ENCODE data around the gene DRC3.

DRC3 gene

GRCh38 chr17:17942846-17943245, 29.8 kb upstream of the DRC3 start:
- no peak overlapping the region for H3K4me3 ChIP-seq (ENCODE audit: low read depth, low read length)
- TF ChIP-seq, protein P1, sequence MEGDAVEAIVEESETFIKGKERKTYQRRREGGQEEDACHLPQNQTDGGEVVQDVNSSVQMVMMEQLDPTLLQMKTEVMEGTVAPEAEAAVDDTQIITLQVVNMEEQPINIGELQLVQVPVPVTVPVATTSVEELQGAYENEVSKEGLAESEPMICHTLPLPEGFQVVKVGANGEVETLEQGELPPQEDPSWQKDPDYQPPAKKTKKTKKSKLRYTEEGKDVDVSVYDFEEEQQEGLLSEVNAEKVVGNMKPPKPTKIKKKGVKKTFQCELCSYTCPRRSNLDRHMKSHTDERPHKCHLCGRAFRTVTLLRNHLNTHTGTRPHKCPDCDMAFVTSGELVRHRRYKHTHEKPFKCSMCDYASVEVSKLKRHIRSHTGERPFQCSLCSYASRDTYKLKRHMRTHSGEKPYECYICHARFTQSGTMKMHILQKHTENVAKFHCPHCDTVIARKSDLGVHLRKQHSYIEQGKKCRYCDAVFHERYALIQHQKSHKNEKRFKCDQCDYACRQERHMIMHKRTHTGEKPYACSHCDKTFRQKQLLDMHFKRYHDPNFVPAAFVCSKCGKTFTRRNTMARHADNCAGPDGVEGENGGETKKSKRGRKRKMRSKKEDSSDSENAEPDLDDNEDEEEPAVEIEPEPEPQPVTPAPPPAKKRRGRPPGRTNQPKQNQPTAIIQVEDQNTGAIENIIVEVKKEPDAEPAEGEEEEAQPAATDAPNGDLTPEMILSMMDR (IDR thresholded peaks at IDR 0.05; ENCODE audit: low read depth, low read length): no peak

DNA sequence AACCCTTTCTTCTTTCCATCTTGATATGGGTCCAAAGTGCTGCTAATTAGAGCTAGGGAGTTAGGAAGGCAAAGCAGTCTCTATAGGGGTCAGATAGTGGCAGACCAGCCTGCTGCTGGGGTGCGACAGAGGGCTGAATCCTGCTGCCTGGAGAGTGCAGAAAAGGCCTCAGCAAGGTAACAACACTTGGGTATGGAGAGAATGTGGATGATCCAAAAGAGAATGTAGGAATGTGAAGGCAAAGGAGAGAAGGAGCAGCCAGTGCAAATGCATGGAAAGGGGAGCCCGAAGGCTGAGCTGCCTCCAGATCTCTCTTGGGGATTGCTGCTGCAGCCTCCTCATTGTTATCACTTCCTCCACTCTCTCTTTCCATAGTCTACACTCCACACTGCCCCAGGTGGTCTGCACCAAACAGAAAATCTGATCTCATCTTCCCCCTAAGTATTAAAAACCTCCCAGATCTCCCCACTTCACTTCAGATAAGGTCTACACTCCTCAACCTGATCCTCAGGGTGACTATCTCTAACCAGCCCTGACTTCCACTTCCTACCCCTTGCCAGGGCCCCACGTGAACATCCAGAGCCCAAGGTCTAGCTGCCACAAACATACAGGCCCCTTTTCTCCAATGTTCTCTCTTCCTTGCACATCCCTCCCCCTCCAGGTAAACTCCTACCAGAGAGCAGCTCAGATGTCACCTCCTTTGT, 29.2 kb upstream of the DRC3 start:
- TF ChIP-seq, protein P1 (IDR thresholded peaks at IDR 0.05; ENCODE audit: low read depth, low read length): no peak
- H3K4me3 ChIP-seq (ENCODE audit: low read depth, low read length): no peak overlapping the region

- H3K4me3 ChIP-seq (ENCODE audit: low read depth, low read length): no peak overlapping the region
- TF ChIP-seq, protein P1 (IDR thresholded peaks at IDR 0.05; ENCODE audit: low read depth, low read length): no peak
Measured at GRCh38 chr17:17944242-17944641, 28.4 kb upstream of the DRC3 start.

- TF ChIP-seq, protein P1 (IDR thresholded peaks at IDR 0.05; ENCODE audit: low read depth, low read length): no peak
- H3K4me3 ChIP-seq (ENCODE audit: low read depth, low read length): no peak overlapping the region
Measured at GRCh38 chr17:17944743-17945142, 27.9 kb upstream of the DRC3 start.

DNA sequence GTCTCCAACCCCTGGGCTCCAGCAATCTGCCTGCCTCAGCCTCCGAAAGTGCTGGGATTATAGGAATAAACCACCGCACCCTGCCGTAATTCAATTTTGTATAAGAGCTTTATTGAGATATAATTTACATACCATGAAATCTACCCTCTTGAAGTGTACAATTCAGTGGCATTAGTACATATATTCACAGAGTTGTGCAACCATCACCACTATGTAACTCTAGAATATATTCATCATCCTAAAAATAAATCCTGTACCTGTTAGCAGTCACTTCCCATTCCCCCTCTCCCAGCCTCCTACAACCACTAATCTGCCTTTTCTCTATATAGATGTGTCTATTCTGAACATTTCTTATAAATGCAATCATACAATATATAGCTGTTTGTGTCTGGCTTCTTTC, 26.6 kb upstream of the DRC3 start:
- H3K4me3 ChIP-seq (ENCODE audit: low read depth, low read length): no peak overlapping the region
- TF ChIP-seq, protein P1 (IDR thresholded peaks at IDR 0.05; ENCODE audit: low read depth, low read length): no peak

- H3K4me3 ChIP-seq (ENCODE audit: low read depth, low read length): no peak overlapping the region
- TF ChIP-seq, protein P1 (IDR thresholded peaks at IDR 0.05; ENCODE audit: low read depth, low read length): no peak
Measured at GRCh38 chr17:17947309-17947708, 25.4 kb upstream of the DRC3 start.

GRCh38 chr17:17947966-17948365, 24.7 kb upstream of the DRC3 start:
- H3K4me3 ChIP-seq (ENCODE audit: low read depth, low read length): no peak overlapping the region
- TF ChIP-seq, protein P1 (IDR thresholded peaks at IDR 0.05; ENCODE audit: low read depth, low read length): no peak
